GM12891 (cell line): Measurements from ENCODE around the gene SF3B3.

ENCODE experiments used
- POLR2A ChIP-seq: IDR thresholded peaks from 2 replicates; pipeline ENCODE4 v1.6.1; 2011; ENCODE audit warnings: low read depth, low read length, control low read depth
- POLR2AphosphoS5 ChIP-seq: IDR thresholded peaks from 2 replicates; pipeline ENCODE4 v1.6.1; 2011; ENCODE audit warnings: low read depth, low read length, control low read depth
- POU2F2 ChIP-seq: IDR thresholded peaks from 2 replicates; pipeline ENCODE4 v1.6.1; 2011; ENCODE audit warnings: low read depth, mild to moderate bottlenecking, control low read depth, low read length, moderate library complexity
- SPI1 ChIP-seq: IDR thresholded peaks from 2 replicates; pipeline ENCODE4 v1.6.1; 2011; ENCODE audit warnings: low read depth, low read length, control low read depth
- TAF1 ChIP-seq: IDR thresholded peaks from 2 replicates; pipeline ENCODE4 v1.6.1; 2011; ENCODE audit warnings: low read depth, low read length, control low read depth

GRCh38 chr16:70608521-70608920, 84.9 kb downstream of the SF3B3 start:
- TF ChIP-seq POLR2A (no peak), POLR2AphosphoS5 (no peak), TAF1 (no peak), SPI1 (no peak), POU2F2 (no peak)
